HEK293 (cell line): Measurements from ENCODE around the gene ADAMTS10.

Experiments
- CTCF ChIA-PET: fragments of 350-600 bp; formaldehyde crosslinking; extraction: SDS; loops from one replicate; lab custom pipeline; 2021; ENCODE audit warnings: antibody characterized with exemption; lab: Yijun Ruan, JAX
- POLR2A ChIA-PET: fragments of 300-600 bp; formaldehyde crosslinking; extraction: SDS; loops from one replicate; lab custom pipeline; 2020; ENCODE audit warnings: antibody characterized with exemption, inconsistent platforms; lab: Yijun Ruan, JAX
- H3K27ac ChIP-seq: fragments of 200-500 bp; sonication (Bioruptor generic); 2 replicates; pipeline ENCODE4 v1.5.1; 2014; ENCODE audit warnings: low read depth, low read length, control low read depth, inconsistent platforms; ENCODE audit errors: extremely low read depth
- H3K36me3 ChIP-seq, 2 experiments: fragments of 200-500 bp in 1 of 2; sonication (Bioruptor generic) in 1 of 2; 1 replicate in 1 of 2; 2 replicates in 1 of 2; pipeline ENCODE4 v1.5.1; 2014 to 2017; ENCODE audit warnings: inconsistent platforms in 2 of 2, low read length in 2 of 2; ENCODE audit not compliant: control insufficient read depth in 2 of 2, insufficient read depth in 1 of 2
- H3K4me1 ChIP-seq: fragments of 200-500 bp; sonication (Bioruptor generic); 2 replicates; pipeline ENCODE4 v1.5.1; 2014; ENCODE audit warnings: mild to moderate bottlenecking, low read length, inconsistent platforms; ENCODE audit not compliant: control insufficient read depth, insufficient read depth
- H3K4me3 ChIP-seq: 2 replicates; pipeline ENCODE4 v1.5.1; 2011; ENCODE audit warnings: low read depth, mild to moderate bottlenecking, control low read depth, low read length, moderate library complexity
- H3K9me3 ChIP-seq: fragments of 200-500 bp; sonication (Bioruptor generic); 2 replicates; pipeline ENCODE4 v1.5.1; 2014; ENCODE audit warnings: low read depth, low read length, inconsistent platforms; ENCODE audit not compliant: control insufficient read depth, insufficient read depth
- KLF8 ChIP-seq: fragments of 450-650 bp; formaldehyde crosslinking; IDR thresholded peaks from 2 replicates; pipeline ENCODE4 v1.5.1; 2016; ENCODE audit warnings: missing biosample characterization, missing genetic modification characterization
- MZF1 ChIP-seq: fragments of 450-650 bp; formaldehyde crosslinking; IDR thresholded peaks from 2 replicates; pipeline ENCODE4 v1.5.1; 2017; ENCODE audit warnings: missing biosample characterization, missing genetic modification characterization, borderline replicate concordance
- OSR2 ChIP-seq: fragments of 450-650 bp; formaldehyde crosslinking; IDR thresholded peaks from 2 replicates; pipeline ENCODE4 v1.5.1; 2016; ENCODE audit warnings: missing biosample characterization, missing genetic modification characterization
- SALL2 ChIP-seq: fragments of 450-650 bp; formaldehyde crosslinking; IDR thresholded peaks from 2 replicates; pipeline ENCODE4 v1.5.0; 2017; ENCODE audit warnings: missing biosample characterization, mild to moderate bottlenecking, missing genetic modification characterization, borderline replicate concordance
- SCRT2 ChIP-seq: fragments of 450-650 bp; formaldehyde crosslinking; IDR thresholded peaks from 2 replicates; pipeline ENCODE4 v1.5.1; 2016; ENCODE audit warnings: missing biosample characterization, missing genetic modification characterization
- SETDB1 ChIP-seq: IDR thresholded peaks from one replicate; pipeline ENCODE4 v1.6.1; 2017; ENCODE audit warnings: mild to moderate bottlenecking, low read length, moderate library complexity, mixed read lengths; ENCODE audit not compliant: insufficient read length
- SP3 ChIP-seq: fragments of 450-650 bp; formaldehyde crosslinking; IDR thresholded peaks from 2 replicates; pipeline ENCODE4 v1.5.1; 2016; ENCODE audit warnings: missing biosample characterization, missing genetic modification characterization
- WT1 ChIP-seq: fragments of 450-650 bp; formaldehyde crosslinking; IDR thresholded peaks from 2 replicates; pipeline ENCODE4 v1.5.1; 2016; ENCODE audit warnings: missing biosample characterization, missing genetic modification characterization
- ZBTB21 ChIP-seq: fragments of 450-650 bp; formaldehyde crosslinking; IDR thresholded peaks from 2 replicates; pipeline ENCODE4 v1.5.1; 2017; ENCODE audit warnings: missing biosample characterization, missing genetic modification characterization
- ZBTB7A ChIP-seq: fragments of 450-650 bp; formaldehyde crosslinking; IDR thresholded peaks from 2 replicates; pipeline ENCODE4 v1.5.1; 2016; ENCODE audit warnings: low read depth, missing biosample characterization, missing genetic modification characterization
- ZEB2 ChIP-seq: fragments of 450-650 bp; formaldehyde crosslinking; IDR thresholded peaks from 2 replicates; pipeline ENCODE4 v1.5.1; 2016; ENCODE audit warnings: missing biosample characterization, missing genetic modification characterization
- ZFHX2 ChIP-seq: fragments of 450-650 bp; formaldehyde crosslinking; conservative IDR thresholded peaks from 2 replicates; pipeline ENCODE4 v1.5.1; 2016; ENCODE audit warnings: missing biosample characterization, missing genetic modification characterization
- ZNF114 ChIP-seq: fragments of 450-650 bp; formaldehyde crosslinking; IDR thresholded peaks from 2 replicates; pipeline ENCODE4 v1.5.0; 2017; ENCODE audit warnings: missing biosample characterization, missing genetic modification characterization
- ZNF19 ChIP-seq: fragments of 450-650 bp; formaldehyde crosslinking; IDR thresholded peaks from 2 replicates; pipeline ENCODE4; 2016; ENCODE audit warnings: missing biosample characterization, missing genetic modification characterization, low read depth
- ZNF221 ChIP-seq: fragments of 450-650 bp; formaldehyde crosslinking; IDR thresholded peaks from 2 replicates; pipeline ENCODE4 v1.5.1; 2017; ENCODE audit warnings: missing biosample characterization, missing genetic modification characterization, borderline replicate concordance
- ZNF223 ChIP-seq: fragments of 450-650 bp; formaldehyde crosslinking; IDR thresholded peaks from 2 replicates; pipeline ENCODE4 v1.5.1; 2016; ENCODE audit warnings: missing biosample characterization, missing genetic modification characterization
- ZNF404 ChIP-seq: fragments of 450-650 bp; formaldehyde crosslinking; IDR thresholded peaks from 2 replicates; pipeline ENCODE4 v1.5.1; 2017; ENCODE audit warnings: missing biosample characterization, missing genetic modification characterization
- ZNF529 ChIP-seq: fragments of 450-650 bp; formaldehyde crosslinking; IDR thresholded peaks from 2 replicates; pipeline ENCODE4 v1.5.1; 2017; ENCODE audit warnings: missing genetic modification characterization, missing biosample characterization; ENCODE audit not compliant: insufficient replicate concordance
- ZNF596 ChIP-seq: fragments of 450-650 bp; IDR thresholded peaks from 2 replicates; pipeline ENCODE4 v1.5.0; 2018; ENCODE audit warnings: missing biosample characterization, mild to moderate bottlenecking, missing genetic modification characterization, moderate library complexity
- ZNF629 ChIP-seq: fragments of 450-650 bp; formaldehyde crosslinking; IDR thresholded peaks from 2 replicates; pipeline ENCODE4 v1.5.1; 2017; ENCODE audit warnings: missing biosample characterization, missing genetic modification characterization
- TF ChIP-seq, protein P1 (sequence below): fragments of 450-650 bp; formaldehyde crosslinking; IDR thresholded peaks from 2 replicates; pipeline ENCODE4 v1.5.1; 2017; ENCODE audit warnings: missing biosample characterization, missing genetic modification characterization
- TF ChIP-seq, protein P2 (sequence below): fragments of 450-650 bp; formaldehyde crosslinking; IDR thresholded peaks from 2 replicates; pipeline ENCODE4 v1.5.1; 2016; ENCODE audit warnings: missing biosample characterization, missing genetic modification characterization, low read depth
- TF ChIP-seq, protein P3 (sequence below): fragments of 450-650 bp; formaldehyde crosslinking; IDR thresholded peaks from 2 replicates; pipeline ENCODE4 v1.5.1; 2017; ENCODE audit warnings: missing biosample characterization, missing genetic modification characterization
- TF ChIP-seq, protein P4 (sequence below): sonication (generic); formaldehyde crosslinking; IDR thresholded peaks from 2 replicates; pipeline ENCODE4 v1.8.1; 2022; ENCODE audit warnings: mild to moderate bottlenecking, moderate library complexity, missing genetic modification reagents
- TF ChIP-seq, protein P5 (sequence below): fragments of 450-650 bp; formaldehyde crosslinking; IDR thresholded peaks from 2 replicates; pipeline ENCODE4 v1.5.1; 2016; ENCODE audit warnings: missing biosample characterization, missing genetic modification characterization

The ADAMTS10 gene

DNA sequence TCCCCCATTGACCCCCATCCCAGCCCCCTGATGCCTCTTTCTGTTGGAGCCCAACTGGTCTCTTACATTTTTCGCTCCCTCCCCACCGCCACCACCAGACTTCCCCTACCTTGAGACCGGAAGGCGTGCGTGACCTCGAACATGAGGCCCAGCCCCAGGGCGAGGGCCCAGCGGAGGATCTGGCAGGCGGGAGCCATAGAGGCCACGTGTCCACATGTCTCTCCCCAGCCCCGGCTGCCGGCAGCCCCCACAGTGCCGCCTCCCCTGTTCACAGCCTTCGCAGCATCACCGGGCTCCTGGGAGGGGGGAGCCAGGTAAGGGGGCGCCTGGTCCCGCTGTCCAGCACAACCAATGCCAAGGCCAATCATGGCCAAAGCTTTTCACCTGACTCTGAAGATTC lies 5.0 kb downstream of the ADAMTS10 start:
- Histone ChIP-seq H3K4me3 (no peak overlapping the region), H3K4me1 (no peaks in the 10 kb centered on the region), H3K27ac (no peak overlapping the region), H3K9me3 (no peaks in the 10 kb centered on the region), H3K36me3 (peaks cover 0 to 7% of the 10 kb centered on the region in 2 experiments; a peak in 2 of 3 replicates)
- ChIA-PET POLR2A (no interaction called here), CTCF (interaction anchor here (0.7 to 3.2 kb wide), 5 partner anchors 11 to 37 kb away, joined by 3 to 11 read pairs (median 5); no protein-coding TSS in a partner anchor)
- TF ChIP-seq ZNF629 (no peak), SETDB1 (no peak), ZFHX2 (tag by site-specific recombination) (no peak), ZNF221 (no peak), WT1 (no peak), ZNF114 (no peak), MZF1 (tag by site-specific recombination) (no peak), SCRT2 (tag by site-specific recombination) (no peak), ZEB2 (tag by site-specific recombination) (no peak), SALL2 (tag by site-specific recombination) (no peak), OSR2 (no peak), ZNF404 (tag by site-specific recombination) (no peak), KLF8 (tag by site-specific recombination) (no peak)
- TF ChIP-seq, protein P1, sequence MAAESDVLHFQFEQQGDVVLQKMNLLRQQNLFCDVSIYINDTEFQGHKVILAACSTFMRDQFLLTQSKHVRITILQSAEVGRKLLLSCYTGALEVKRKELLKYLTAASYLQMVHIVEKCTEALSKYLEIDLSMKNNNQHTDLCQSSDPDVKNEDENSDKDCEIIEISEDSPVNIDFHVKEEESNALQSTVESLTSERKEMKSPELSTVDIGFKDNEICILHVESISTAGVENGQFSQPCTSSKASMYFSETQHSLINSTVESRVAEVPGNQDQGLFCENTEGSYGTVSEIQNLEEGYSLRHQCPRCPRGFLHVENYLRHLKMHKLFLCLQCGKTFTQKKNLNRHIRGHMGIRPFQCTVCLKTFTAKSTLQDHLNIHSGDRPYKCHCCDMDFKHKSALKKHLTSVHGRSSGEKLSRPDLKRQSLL (tag by site-specific recombination): no peak

DNA sequence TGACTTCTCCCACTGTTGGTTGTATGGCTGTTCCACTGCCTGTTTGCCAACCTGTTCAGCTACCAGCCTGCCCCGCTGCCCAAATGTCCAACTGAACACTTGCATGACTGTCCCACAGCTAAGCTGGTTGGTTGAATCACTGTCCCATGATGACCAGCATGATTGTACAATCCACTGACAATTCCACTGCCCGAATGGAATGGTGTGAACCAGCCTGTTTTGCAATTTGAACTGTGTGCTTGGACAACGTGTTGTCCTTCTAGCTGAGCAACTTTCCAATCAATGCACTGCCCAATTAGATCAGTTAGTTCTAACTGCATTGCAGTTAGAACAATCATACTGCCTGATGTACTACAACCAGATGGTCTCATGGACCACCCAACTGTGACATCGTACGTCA lies 8.7 kb downstream of the ADAMTS10 start:
- H3K9me3 ChIP-seq: no peaks in the 10 kb centered on the region
- H3K4me1 ChIP-seq: no peaks in the 10 kb centered on the region
- TF ChIP-seq, protein P2, sequence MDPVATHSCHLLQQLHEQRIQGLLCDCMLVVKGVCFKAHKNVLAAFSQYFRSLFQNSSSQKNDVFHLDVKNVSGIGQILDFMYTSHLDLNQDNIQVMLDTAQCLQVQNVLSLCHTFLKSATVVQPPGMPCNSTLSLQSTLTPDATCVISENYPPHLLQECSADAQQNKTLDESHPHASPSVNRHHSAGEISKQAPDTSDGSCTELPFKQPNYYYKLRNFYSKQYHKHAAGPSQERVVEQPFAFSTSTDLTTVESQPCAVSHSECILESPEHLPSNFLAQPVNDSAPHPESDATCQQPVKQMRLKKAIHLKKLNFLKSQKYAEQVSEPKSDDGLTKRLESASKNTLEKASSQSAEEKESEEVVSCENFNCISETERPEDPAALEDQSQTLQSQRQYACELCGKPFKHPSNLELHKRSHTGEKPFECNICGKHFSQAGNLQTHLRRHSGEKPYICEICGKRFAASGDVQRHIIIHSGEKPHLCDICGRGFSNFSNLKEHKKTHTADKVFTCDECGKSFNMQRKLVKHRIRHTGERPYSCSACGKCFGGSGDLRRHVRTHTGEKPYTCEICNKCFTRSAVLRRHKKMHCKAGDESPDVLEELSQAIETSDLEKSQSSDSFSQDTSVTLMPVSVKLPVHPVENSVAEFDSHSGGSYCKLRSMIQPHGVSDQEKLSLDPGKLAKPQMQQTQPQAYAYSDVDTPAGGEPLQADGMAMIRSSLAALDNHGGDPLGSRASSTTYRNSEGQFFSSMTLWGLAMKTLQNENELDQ (tag by site-specific recombination): no peak
- TF ChIP-seq ZBTB21 (tag by site-specific recombination) (no peak), ZBTB7A (tag by site-specific recombination) (no peak), SP3 (tag by site-specific recombination) (no peak), ZNF19 (tag by site-specific recombination) (no peak), ZNF223 (tag by site-specific recombination) (no peak), ZNF529 (tag by site-specific recombination) (no peak), ZNF596 (tag by site-specific recombination) (no peak)
- TF ChIP-seq, protein P3, sequence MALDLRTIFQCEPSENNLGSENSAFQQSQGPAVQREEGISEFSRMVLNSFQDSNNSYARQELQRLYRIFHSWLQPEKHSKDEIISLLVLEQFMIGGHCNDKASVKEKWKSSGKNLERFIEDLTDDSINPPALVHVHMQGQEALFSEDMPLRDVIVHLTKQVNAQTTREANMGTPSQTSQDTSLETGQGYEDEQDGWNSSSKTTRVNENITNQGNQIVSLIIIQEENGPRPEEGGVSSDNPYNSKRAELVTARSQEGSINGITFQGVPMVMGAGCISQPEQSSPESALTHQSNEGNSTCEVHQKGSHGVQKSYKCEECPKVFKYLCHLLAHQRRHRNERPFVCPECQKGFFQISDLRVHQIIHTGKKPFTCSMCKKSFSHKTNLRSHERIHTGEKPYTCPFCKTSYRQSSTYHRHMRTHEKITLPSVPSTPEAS (tag by site-specific recombination): no peak
- TF ChIP-seq, protein P4, sequence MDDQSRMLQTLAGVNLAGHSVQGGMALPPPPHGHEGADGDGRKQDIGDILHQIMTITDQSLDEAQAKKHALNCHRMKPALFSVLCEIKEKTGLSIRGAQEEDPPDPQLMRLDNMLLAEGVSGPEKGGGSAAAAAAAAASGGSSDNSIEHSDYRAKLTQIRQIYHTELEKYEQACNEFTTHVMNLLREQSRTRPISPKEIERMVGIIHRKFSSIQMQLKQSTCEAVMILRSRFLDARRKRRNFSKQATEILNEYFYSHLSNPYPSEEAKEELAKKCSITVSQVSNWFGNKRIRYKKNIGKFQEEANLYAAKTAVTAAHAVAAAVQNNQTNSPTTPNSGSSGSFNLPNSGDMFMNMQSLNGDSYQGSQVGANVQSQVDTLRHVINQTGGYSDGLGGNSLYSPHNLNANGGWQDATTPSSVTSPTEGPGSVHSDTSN: no peak
- TF ChIP-seq, protein P5, sequence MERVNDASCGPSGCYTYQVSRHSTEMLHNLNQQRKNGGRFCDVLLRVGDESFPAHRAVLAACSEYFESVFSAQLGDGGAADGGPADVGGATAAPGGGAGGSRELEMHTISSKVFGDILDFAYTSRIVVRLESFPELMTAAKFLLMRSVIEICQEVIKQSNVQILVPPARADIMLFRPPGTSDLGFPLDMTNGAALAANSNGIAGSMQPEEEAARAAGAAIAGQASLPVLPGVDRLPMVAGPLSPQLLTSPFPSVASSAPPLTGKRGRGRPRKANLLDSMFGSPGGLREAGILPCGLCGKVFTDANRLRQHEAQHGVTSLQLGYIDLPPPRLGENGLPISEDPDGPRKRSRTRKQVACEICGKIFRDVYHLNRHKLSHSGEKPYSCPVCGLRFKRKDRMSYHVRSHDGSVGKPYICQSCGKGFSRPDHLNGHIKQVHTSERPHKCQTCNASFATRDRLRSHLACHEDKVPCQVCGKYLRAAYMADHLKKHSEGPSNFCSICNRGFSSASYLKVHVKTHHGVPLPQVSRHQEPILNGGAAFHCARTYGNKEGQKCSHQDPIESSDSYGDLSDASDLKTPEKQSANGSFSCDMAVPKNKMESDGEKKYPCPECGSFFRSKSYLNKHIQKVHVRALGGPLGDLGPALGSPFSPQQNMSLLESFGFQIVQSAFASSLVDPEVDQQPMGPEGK: no peak
- ChIA-PET CTCF (interaction anchor here (0.7 to 1.6 kb wide), 2 partner anchors 14 to 122 kb away, joined by 4 to 6 read pairs; no protein-coding TSS in a partner anchor), POLR2A (interaction anchor here (0.6 kb wide), 1 partner anchor 210 kb away, joined by 3 read pairs; no protein-coding TSS in a partner anchor)
- no peak overlapping the region for H3K27ac ChIP-seq
- peaks cover 0 to 7% of the 10 kb centered on the region in 2 experiments; a peak in 2 of 3 replicates for H3K36me3 ChIP-seq
- no peak overlapping the region for H3K4me3 ChIP-seq
